Measurements from ENCODE around the gene PTMS. TPM values are rescaled to one million over a fixed set of nuclear protein-coding genes. Genes with fewer than 3 reads are reported as not detected.

PTMS gene
- total and polyA plus RNA-seq, 10 of the 15 experiments (the other 5 are each of a cell fraction or from before 2014, with no cell fraction given): 2.1 to 127 (median 29.8) TPM

DNA sequence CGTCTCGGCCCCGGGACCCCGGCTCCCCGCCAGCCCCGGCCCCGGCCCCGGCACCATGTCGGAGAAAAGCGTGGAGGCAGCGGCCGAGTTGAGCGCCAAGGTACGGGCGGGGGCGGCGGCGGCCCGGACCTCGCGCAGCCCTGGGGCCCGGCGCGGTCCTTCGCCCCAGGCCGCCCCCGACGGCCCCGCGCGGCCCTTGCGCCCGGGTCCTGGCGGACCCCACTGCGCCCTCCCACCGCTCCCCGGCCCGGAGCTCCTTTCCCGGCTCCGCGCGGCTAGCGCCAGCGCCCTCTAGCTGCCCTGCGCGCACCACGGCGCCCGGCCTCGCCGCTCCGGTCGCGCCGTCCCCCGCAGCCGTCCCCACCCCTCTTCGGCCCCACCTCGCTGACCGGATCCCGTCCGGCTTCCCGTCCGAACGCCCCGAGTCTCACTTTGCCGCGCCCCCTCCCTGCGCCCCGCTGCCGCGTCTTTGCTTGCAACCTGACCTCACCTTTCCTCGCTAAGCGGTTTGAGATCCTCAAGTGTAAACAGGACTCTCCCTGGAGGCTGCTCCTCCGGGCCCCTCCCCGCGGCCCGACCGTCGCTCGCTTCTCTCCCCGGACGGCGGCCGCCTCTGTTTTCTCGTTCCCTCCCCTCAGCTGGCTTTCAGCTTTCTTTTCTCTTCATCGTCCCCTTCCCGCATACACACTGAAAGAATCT lies 637 bp downstream of the PTMS start (continued):
- TF ChIP-seq RAD21 (IDR thresholded peaks at IDR 0.05; ENCODE audit: insufficient read depth, low read depth, low read length): 0 out of 2 replicates have a peak, but pooled peaks have one; percentile 22
- no peak for TF ChIP-seq REST (IDR thresholded peaks at IDR 0.05; ENCODE audit: low read depth, low read length)
- TF ChIP-seq ASH2L (IDR thresholded peaks at IDR 0.05; ENCODE audit: borderline replicate concordance, low read depth): no peak
- TF ChIP-seq NFYB (IDR thresholded peaks at IDR 0.05; ENCODE audit: insufficient read depth, low read depth, low read length): no peak
- no peak for TF ChIP-seq ZNF217 (IDR thresholded peaks at IDR 0.05)
- TF ChIP-seq NR2F1 (conservative IDR thresholded peaks at IDR 0.05): peak; percentile 55; the same call in 1 of the 2 replicates
- no peak for TF ChIP-seq MYB (IDR thresholded peaks at IDR 0.05; ENCODE audit: borderline replicate concordance, low read depth, low read length)
- TF ChIP-seq TBL1XR1 (IDR thresholded peaks at IDR 0.05; ENCODE audit: low read depth, low read length): no peak
- TF ChIP-seq BRCA1 (IDR thresholded peaks at IDR 0.05; ENCODE audit: low read depth, low read length): no peak
- no peak for TF ChIP-seq PBX3 (IDR thresholded peaks at IDR 0.05; ENCODE audit: insufficient replicate concordance, low read depth, low read length)
- no peak for TF ChIP-seq SPI1 (IDR thresholded peaks at IDR 0.05; ENCODE audit: borderline replicate concordance, insufficient read depth, low read depth, low read length)
- TF ChIP-seq BCL3 (IDR thresholded peaks at IDR 0.05; ENCODE audit: borderline replicate concordance, insufficient read depth, low read depth, low read length, poor library complexity, severe bottlenecking): no peak
- no peak for TF ChIP-seq SUZ12 (IDR thresholded peaks at IDR 0.05; ENCODE audit: unreplicated experiment)
- TF ChIP-seq SIN3A (IDR thresholded peaks at IDR 0.05; ENCODE audit: low read depth, low read length): 0 out of 2 replicates have a peak, but pooled peaks have one; percentile 30
- peak; percentile 10 for TF ChIP-seq POLR2A (IDR thresholded peaks at IDR 0.05; ENCODE audit: low read depth, low read length)
- TF ChIP-seq SREBF2 (IDR thresholded peaks at IDR 0.05; ENCODE audit: low read length): no peak
- no peak for TF ChIP-seq CBX3 (IDR thresholded peaks at IDR 0.05; ENCODE audit: borderline replicate concordance, low read depth)
- TF ChIP-seq CREM (IDR thresholded peaks at IDR 0.05; ENCODE audit: low read depth): no peak
- no peak for TF ChIP-seq CHD1 (IDR thresholded peaks at IDR 0.05; ENCODE audit: low read depth, low read length)
- TF ChIP-seq ZBTB11 (CRISPR knock-in tag; IDR thresholded peaks at IDR 0.05): no peak
- no peak for TF ChIP-seq ETV6 (conservative IDR thresholded peaks at IDR 0.05 in 1 of 2, IDR thresholded peaks at IDR 0.05 in 1 of 2; ENCODE audit: borderline replicate concordance in 1 of 2, low read depth in 1 of 2)
